T1000 (cell line): ENCODE measurements around the gene TUFM.
"Not testable (repeated sequence)": the region's sequence is repeated elsewhere in the genome, so short reads cannot be mapped to it uniquely, and the experiment has no call there.

ENCODE experiments used
- DNase-seq: peaks from one replicate; lab custom pipeline; 2025; ENCODE audit warnings: mixed read lengths; lab: John Stamatoyannopoulos, UW

The TUFM gene

GRCh38 chr16:28875134-28876018, 29.2 kb upstream of the TUFM start:
- no peak for DNase-seq

- no peak for DNase-seq
Observed at GRCh38 chr16:28874406-28874805, 28.3 kb upstream of the TUFM start.

DNA sequence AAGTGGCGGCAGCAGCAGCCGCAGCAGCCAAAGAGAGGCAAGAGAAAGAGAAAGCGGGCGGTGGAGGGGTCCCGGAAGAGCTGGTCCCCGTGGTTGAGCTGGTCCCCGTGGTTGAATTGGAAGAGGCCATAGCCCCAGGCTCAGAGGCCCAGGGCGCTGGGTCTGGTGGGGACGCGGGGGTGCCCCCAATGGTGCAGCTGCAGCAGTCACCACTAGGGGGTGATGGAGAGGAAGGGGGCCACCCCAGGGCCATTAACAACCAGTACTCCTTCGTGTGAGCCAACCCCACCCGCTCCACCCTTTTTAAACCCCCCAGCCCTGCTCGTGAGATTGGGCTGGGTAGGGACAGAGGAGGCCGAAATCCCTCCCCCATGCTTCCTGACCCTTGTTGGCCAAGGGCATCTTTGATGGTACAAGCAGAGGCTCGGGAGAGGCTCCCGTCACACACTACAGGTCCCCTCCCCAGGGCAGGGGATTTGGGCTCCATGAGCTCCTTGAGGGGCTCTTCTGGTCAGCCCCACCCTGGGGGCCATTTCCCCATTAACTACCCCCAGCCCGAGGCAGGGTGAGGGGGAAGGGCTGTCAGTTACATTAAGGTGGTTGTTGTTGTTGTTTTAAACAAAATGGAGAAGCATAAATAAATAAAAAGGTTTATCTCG, 27.5 kb upstream of the TUFM start:
- no peak for DNase-seq

DNA sequence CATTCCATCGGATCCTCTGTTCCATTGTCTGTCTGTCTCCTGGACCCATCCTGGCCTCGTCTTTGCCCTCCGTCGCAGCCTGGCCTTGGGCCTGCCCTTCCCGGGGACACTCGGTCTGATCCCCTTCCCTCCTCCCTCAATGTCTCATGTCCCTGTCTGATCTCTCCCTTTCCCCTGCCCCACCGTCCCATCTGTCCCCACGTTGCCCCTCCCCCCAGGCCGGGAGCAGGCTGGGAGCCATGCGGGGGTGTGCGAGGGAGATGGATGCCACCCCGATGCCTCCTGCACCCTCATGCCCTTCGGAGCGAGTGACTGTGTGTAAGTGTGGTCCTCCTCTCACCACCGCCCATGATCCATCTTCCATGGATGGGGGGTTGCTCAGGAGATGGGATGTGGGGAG, 26.8 kb upstream of the TUFM start:
- DNase-seq, result no peak

DNA sequence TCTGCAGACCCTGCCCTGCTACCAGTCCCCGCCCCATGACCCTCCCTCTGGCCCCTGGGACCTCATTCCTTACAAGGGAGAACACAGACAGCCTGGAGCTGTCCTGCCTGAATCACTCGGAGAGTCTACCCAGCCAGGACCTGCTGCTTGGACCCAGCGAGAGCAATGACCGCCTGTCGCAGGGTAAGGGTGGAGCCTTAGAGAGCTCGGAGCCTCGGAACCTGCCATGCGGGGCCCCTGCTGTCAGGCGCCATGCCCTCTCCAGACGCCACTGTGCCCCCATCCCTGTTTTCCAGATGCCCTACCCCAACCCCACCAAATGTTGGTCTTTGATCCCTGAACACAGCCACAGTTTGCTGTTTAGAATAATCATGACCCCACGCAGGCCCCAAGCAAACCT, 23.1 kb upstream of the TUFM start:
- DNase-seq, result no peak

DNA sequence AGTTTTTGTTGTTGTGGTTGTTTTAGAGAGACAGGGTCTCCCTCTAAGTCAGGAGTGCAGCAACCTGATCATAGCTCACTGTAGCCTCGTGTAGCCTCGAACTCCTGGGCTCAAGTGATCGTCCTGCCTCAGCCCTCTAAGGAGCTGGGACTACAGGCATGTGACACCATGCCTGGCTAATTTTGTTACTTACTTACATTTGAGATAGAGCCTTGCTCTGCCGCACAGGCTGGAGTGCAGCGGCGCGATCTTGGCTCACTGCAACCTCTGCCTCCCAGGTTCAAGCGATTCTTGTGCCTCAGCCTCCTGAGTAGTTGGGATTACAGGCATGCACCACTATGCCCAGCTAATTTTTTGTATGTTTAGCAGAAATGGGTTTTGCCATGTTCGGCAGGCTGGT, 21.5 kb upstream of the TUFM start:
- not testable (repeated sequence) for DNase-seq

GRCh38 chr16:28867241-28867640, 21.1 kb upstream of the TUFM start:
- DNase-seq, result no peak

GRCh38 chr16:28866454-28866804, 20.3 kb upstream of the TUFM start:
- no peak for DNase-seq

DNA sequence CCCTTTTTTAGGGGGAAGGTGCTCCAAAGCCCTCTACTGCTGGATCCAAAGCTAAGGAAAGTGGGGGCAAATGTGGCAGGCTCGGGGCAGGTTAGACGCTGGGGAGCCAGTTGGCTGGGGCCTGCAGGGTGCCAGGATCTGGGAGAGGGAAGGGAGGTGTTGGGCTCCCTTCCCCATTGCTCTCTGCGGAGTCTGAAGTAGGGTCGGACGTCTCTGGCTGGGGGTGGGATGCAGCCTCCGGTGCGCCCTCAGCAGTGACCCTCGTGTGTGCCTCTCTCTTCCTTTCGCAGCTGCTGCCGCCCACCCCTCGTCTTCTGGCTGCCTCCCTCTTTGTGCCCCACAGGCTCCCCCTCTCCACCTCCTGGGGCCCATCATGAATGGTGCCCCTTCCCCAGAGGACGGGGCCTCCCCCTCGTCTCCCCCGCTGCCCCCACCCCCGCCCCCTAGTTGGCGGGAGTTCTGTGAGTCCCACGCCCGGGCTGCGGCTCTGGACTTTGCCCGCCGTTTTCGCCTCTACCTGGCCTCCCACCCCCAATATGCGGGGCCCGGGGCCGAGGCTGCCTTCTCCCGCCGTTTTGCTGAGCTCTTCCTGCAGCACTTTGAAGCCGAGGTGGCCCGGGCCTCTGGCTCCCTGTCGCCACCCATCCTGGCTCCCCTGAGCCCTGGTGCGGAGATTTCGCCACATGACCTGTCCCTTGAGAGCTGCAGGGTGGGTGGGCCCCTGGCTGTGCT, 19.7 kb upstream of the TUFM start:
- DNase-seq, result no peak

DNA sequence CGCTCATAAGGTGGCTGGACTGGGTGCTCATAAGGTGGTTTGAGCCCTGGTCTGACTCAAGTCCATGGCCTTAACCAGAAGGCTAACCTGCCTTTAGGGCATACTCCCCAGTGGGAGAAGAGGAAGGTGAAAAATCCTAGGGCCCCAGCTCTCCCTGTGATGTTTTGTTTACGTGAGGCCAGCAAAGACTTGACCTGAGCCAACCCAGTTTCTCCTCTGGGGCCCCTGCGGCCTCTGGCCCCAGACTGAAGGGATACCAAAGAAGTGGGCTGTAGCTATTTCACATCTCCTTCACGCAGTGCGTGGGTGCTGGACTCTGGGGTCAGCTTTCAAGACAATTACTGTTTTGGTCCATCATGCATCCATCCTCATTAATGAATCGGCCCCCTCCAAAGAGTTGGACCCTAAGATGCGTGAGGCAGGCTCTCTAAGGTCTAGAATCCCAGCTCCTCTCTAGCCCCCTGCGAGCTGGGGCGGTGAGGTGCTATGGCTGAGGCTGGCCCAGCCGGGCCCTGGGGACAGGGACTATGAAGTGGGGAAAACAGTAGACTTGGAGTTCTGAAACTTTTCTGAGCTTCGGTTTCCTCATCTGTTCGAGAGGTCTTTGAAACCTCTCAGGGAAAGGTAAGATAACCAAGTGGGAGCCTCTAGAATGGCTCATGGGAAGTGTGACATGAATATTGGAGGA, 19.0 kb upstream of the TUFM start:
- DNase-seq, result no peak

DNA sequence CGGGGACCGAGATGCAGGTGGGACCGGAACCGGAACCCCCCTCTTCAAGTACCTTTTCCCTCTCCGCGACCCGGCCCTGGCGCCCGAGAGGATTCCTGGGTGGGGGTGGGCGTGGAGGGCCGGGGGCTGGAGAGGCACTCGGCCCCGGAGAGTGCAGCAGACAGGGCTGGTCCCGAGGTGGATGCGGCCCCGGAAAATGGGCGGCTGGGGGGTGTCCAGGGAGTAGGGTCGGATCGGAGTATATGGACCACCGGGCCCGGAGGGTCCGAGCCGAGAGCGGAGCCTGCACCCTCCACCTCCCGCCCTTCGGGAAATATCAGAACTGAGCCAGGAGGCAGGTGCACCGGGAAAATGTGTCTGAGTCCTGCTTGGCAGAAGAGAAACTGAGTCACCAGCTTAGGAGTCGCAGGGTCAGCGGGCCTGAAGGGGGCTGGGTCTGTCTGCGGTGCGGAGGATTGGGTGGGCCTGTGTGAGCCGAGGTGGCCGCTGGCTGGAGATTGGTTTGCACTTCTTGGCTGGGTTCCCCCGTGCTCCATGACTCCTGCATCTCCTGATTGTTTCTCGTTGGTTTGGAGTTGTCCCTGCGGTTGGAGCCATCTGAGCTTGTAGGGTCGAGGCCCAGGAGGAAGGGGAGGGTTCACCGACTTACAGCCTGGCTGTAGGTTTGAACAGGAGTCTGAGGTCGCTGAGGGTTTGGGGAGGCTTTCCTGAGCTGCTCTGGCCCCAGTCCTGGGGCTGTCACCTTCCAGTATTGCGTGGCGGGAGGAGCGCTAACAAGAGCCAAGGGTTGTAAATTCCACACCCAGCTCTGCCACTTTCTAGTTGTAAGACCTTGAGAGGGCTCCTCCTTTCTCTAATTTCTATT, 18.0 kb upstream of the TUFM start:
- no peak for DNase-seq

DNA sequence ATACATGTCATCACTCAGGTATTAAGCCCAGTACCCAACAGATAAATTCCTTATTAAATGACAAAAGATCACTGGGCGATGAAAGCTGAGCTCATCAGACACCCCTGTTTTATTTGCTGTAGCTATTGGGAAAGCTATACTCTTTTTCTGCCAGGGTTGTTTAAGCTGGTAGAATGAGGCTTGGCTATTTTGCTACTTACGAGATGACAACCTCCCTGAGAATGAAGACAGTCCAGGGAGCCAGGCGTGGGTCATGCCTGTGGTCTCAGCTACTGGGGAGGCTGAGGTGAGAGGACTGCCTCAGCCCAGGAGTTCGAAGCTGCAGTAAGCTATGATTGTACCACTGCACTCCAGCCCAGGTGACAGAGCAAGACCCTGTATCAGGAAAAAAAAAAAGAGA, 13.2 kb upstream of the TUFM start:
- no peak for DNase-seq

DNA sequence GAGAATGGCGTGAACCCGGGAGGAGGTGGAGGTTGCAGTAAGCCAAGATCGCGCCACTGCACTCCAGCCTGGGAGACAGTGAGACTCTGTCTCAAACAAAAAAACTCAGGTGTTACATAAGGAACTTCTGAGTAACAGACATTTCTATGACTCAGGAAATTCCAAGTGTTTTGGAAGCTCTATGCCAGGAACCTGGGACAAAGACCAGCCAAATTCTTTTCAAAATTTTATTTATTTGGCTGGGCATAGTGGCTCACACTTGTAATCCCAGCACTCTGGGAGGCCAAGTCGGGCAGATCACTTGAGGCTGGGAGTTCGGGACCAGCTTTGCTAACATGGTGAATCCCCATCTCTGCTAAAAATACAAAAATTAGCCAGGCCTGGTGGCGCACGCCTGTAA, 12.3 kb upstream of the TUFM start:
- no peak for DNase-seq

- no peak for DNase-seq
Observed at GRCh38 chr16:28846933-28847273, 755 bp upstream of the TUFM start.

GRCh38 chr16:28845761-28846079, 428 bp downstream of the TUFM start:
- DNase-seq, result no peak

DNA sequence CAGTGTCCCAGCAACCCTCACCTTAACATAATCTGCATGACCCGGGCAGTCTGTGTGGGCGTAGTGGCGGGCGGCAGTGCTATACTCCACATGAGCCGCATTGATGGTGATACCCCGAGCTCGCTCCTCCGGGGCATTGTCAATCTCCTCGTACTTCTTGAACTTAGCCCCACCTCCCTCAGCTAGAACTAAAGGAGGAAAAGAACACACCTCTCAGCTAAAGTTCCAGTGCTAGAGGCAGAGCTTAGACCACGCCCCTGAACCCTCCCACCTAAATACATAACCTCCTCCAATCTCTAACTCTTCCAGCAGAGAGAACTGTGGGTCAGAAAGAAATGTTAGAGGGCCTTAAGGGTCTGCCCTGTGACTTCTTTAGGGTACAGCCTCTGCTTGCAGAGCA, 855 bp downstream of the TUFM start:
- DNase-seq, result no peak

GRCh38 chr16:28844226-28844885, 1.8 kb downstream of the TUFM start:
- no peak for DNase-seq

- no peak for DNase-seq
Observed at GRCh38 chr16:28843766-28844165, 2.4 kb downstream of the TUFM start.

DNA sequence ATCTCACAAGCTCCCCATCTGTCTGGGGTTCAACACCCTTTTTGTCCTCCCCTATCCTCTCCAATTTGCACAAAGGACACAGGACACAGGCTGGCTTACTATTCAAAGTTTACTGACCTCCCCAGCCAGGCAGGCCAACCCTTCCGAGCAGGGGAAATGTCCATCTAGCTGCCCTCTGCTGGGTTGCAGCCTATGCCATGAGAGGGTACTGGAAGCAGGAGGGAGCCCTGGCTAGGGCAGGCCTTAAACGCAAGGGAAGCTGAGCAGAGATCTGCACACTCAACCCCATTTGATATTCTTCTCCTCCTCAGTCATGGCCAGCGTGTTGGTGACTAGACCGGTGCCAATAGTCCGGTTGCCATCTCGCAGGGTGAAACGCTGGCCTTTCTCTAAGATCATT, 3.5 kb downstream of the TUFM start:
- DNase-seq, result no peak

DNA sequence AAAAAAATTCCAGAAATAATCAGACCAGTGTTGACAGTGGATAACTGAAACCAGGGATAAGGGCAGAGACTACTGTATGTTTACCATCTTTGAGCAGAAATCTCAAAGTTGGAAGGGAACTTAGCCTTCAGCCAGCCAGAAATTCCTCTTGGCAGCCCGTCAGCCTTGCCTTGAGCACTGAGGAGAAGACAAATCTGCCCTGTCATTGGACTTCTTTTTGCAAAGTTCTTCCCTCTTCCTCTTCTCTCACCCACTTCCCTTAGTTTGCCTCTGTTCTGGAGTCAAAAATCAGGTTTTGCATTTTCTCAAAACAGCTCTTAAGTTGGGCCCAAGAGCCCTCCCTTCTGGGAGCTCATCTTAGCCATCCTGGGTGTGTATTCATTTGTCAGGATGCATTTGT, 6.2 kb downstream of the TUFM start:
- no peak for DNase-seq

GRCh38 chr16:28839004-28839639, 7.0 kb downstream of the TUFM start:
- DNase-seq, result no peak
